Endothelial cell of umbilical vein (primary cell): ENCODE results near the gene SDF4. TPM values are rescaled to one million over a fixed set of nuclear protein-coding genes. Genes with fewer than 3 reads are reported as not detected.

Experiments used
- BruUV-seq: library from RNA; stranded (reverse); fragments of 400-500 nt; replicated peaks from 2 replicates; lab custom pipeline; 2021; lab: Mats Ljungman, UMichigan
- CTCF ChIA-PET: fragments of 300-600, 350-600 bp; sonication (Branson Sonifier 250); formaldehyde crosslinking; loops from one replicate; lab custom pipeline; 2021; ENCODE audit warnings: antibody characterized with exemption, inconsistent platforms; lab: Charles Lee
- POLR2A ChIA-PET: fragments of 300-600, 350-600 bp; sonication (Branson Sonifier 250); formaldehyde crosslinking; loops from one replicate; lab custom pipeline; 2021; ENCODE audit warnings: antibody characterized with exemption, inconsistent platforms; lab: Charles Lee
- DNase-seq: peaks from one replicate; pipeline ENCODE4 v3.0.0-alpha.2; 2011; ENCODE audit warnings: low read depth, low spot score
- FAIRE-seq: peaks from 2 replicates; lab custom pipeline; 2011; peaks lifted over from hg19 to GRCh38; lab: Jason Lieb, UNC
- H2AFZ ChIP-seq: 2 replicates; pipeline ENCODE4 v1.6.0; 2012; ENCODE audit warnings: low read depth, low read length, control low read depth, inconsistent platforms
- H3K27ac ChIP-seq: 2 replicates; pipeline ENCODE4 v1.5.1; 2011; ENCODE audit warnings: low read depth, mild to moderate bottlenecking, control low read depth, low read length, moderate library complexity; ENCODE audit not compliant: insufficient read depth
- H3K27me3 ChIP-seq, 2 experiments: 2 replicates each; pipeline versions ENCODE4 v1.6.0 to v1.6.1; 2011; ENCODE audit warnings: low read length in 2 of 2, mixed read lengths in 1 of 2; ENCODE audit not compliant: control insufficient read depth in 2 of 2, insufficient read depth in 2 of 2
- H3K36me3 ChIP-seq, 2 experiments: 2 replicates in 1 of 2; 3 replicates in 1 of 2; pipeline ENCODE4 v1.5.1; 2011; ENCODE audit warnings: low read length in 2 of 2, mild to moderate bottlenecking in 1 of 2, moderate library complexity in 1 of 2; ENCODE audit not compliant: control insufficient read depth in 2 of 2, insufficient read depth in 2 of 2; ENCODE audit errors: extremely low read depth in 1 of 2
- H3K4me1 ChIP-seq: 3 replicates; pipeline ENCODE4 v1.5.1; 2011; ENCODE audit warnings: mild to moderate bottlenecking, low read length; ENCODE audit not compliant: control insufficient read depth, insufficient read depth; ENCODE audit errors: extremely low read depth
- H3K4me2 ChIP-seq: 2 replicates; pipeline ENCODE4 v1.6.1; 2011; ENCODE audit warnings: low read length, control low read depth, mixed read lengths; ENCODE audit not compliant: insufficient read depth
- H3K4me3 ChIP-seq, 3 experiments: fragments of 200-600 bp in 1 of 3; sonication (generic), shearing (Covaris generic) in 1 of 3; replicated peaks in 1 of 3; 2 replicates each; pipeline ENCODE4 v1.5.1; 2011 to 2016; ENCODE audit warnings: control low read depth in 3 of 3, low read length in 3 of 3, mild to moderate bottlenecking in 2 of 3, inconsistent platforms in 1 of 3, low read depth in 1 of 3, moderate library complexity in 1 of 3; ENCODE audit not compliant: insufficient read depth in 1 of 3
- H3K79me2 ChIP-seq: 2 replicates; pipeline ENCODE4 v1.6.0; 2012; ENCODE audit warnings: low read length, inconsistent platforms; ENCODE audit not compliant: control insufficient read depth, insufficient read depth
- H3K9ac ChIP-seq: replicated peaks from 2 replicates; pipeline ENCODE3; 2011; ENCODE audit warnings: low read length, control low read depth; ENCODE audit not compliant: insufficient read depth; ENCODE audit errors: extremely low read depth
- H3K9me1 ChIP-seq: replicated peaks from 3 replicates; pipeline ENCODE4 v1.6.0; 2011; ENCODE audit warnings: mild to moderate bottlenecking, low read length; ENCODE audit not compliant: control insufficient read depth, insufficient read depth; ENCODE audit errors: extremely low read depth
- H3K9me3 ChIP-seq: replicated peaks from 2 replicates; pipeline ENCODE4 v1.5.1; 2012; ENCODE audit warnings: low read length, inconsistent platforms; ENCODE audit not compliant: control insufficient read depth, insufficient read depth
- H4K20me1 ChIP-seq: replicated peaks from 2 replicates; pipeline ENCODE3; 2011; ENCODE audit warnings: mild to moderate bottlenecking, low read length; ENCODE audit not compliant: control insufficient read depth, insufficient read depth; ENCODE audit errors: extremely low read depth
- CTCF ChIP-seq, 2 donors: IDR thresholded peaks; 1 replicate in 1 of 2; 2 replicates in 1 of 2; pipeline ENCODE4 v1.5.1; 2011; ENCODE audit warnings: low read length in 2 of 2, mild to moderate bottlenecking in 2 of 2, moderate library complexity in 2 of 2, control low read depth in 1 of 2, inconsistent platforms in 1 of 2, low read depth in 1 of 2; ENCODE audit not compliant: insufficient read depth in 1 of 2; ENCODE audit errors: extremely low read depth in 1 of 2
- EZH2 ChIP-seq: IDR thresholded peaks from 2 replicates; pipeline ENCODE4 v1.6.1; 2012; ENCODE audit warnings: borderline replicate concordance, low read depth, mild to moderate bottlenecking, moderate library complexity, low read length, inconsistent platforms; ENCODE audit not compliant: severe bottlenecking
- FOS ChIP-seq: IDR thresholded peaks from 2 replicates; pipeline ENCODE4 v1.6.1; 2011; ENCODE audit warnings: mild to moderate bottlenecking, low read length, moderate library complexity, borderline replicate concordance; ENCODE audit not compliant: insufficient read depth
- GATA2 ChIP-seq: IDR thresholded peaks from 2 replicates; pipeline ENCODE4 v1.7.0; 2011; ENCODE audit warnings: low read depth, mild to moderate bottlenecking, moderate library complexity, mixed read lengths, low read length; ENCODE audit not compliant: insufficient read length, insufficient read depth
- JUN ChIP-seq: IDR thresholded peaks from 2 replicates; pipeline ENCODE4 v1.6.1; 2011; ENCODE audit warnings: borderline replicate concordance, low read depth; ENCODE audit not compliant: insufficient read length, insufficient read depth
- MAX ChIP-seq: IDR thresholded peaks from 2 replicates; pipeline ENCODE4 v1.6.1; 2011; ENCODE audit not compliant: insufficient read depth, insufficient read length
- MYC ChIP-seq: IDR thresholded peaks from one replicate; pipeline ENCODE4 v1.6.1; 2011; ENCODE audit warnings: mild to moderate bottlenecking, low read depth, low read length
- POLR2A ChIP-seq: IDR thresholded peaks from 2 replicates; pipeline ENCODE4 v1.6.1; 2012; ENCODE audit warnings: low read depth, mild to moderate bottlenecking, control low read depth, low read length
- POLR2AphosphoS5 ChIP-seq: IDR thresholded peaks from 2 replicates; pipeline ENCODE4 v1.6.1; 2012; ENCODE audit warnings: low read depth, mild to moderate bottlenecking, control low read depth, low read length, moderate library complexity; ENCODE audit not compliant: insufficient read depth
- dilution Hi-C: fragments of 300-500 bp; cut with MboI; formaldehyde crosslinking; loops from one replicate; pipeline ENCODE4 v1.15.0; 2019; ENCODE audit warnings: low sequenced_read_pairs; ENCODE audit not compliant: extremely low pct_ligation_motif_present
- intact Hi-C: fragments of 100-400 bp; cut with micrococcal nuclease; formaldehyde crosslinking; loops from one replicate; pipeline ENCODE4 v1.10.0; 2022
- polyA plus RNA-seq, 4 experiments: library from polyadenylated mRNA; depleted of rRNA in 3 of 4; stranded (reverse) in 3 of 4; unstranded in 1 of 4; fragments of >200 nt; gene quantifications; 2 replicates each; pipeline versions ENCODE4 v1.2.1 to v1.2.3, GENCODE V29; 2011 to 2012; ENCODE audit warnings: missing spikeins in 1 of 4
- total RNA-seq: library from RNA; stranded (reverse); gene quantifications from 2 replicates; pipeline ENCODE4 v1.2.3, GENCODE V29; 2021

The SDF4 gene
- total and polyA plus RNA-seq, 2 donors (not counting 3 experiments of a cell fraction or from before 2014, with no cell fraction given) = 175 to 185 TPM

- H3K4me1 ChIP-seq = no peaks in the 10 kb centered on the region
- DNase-seq = no peak
- dilution Hi-C loops = no loop called here
- H3K36me3 ChIP-seq = peaks cover 0 to 17% of the 10 kb centered on the region in 2 experiments
- no peaks in the 10 kb centered on the region for H3K27me3 ChIP-seq
- ChIA-PET CTCF (interaction anchor here (4.6 kb wide), 1 partner anchor 131 kb away, joined by 38 read pairs; no protein-coding TSS in a partner anchor), POLR2A (no interaction called here)
- no TSS peak for BruUV-seq
- TF ChIP-seq EZH2 = no peak
- TF ChIP-seq MAX = no peak
- TF ChIP-seq POLR2A = no peak
- TF ChIP-seq GATA2 = no peak
- TF ChIP-seq CTCF (IDR thresholded peaks at IDR 0.05; ENCODE audit: extremely low read depth in 1 of 2, insufficient read depth in 1 of 2, low read depth in 1 of 2, low read length in 2 of 2) = no peak
- no peak for TF ChIP-seq JUN
- no peak for TF ChIP-seq POLR2AphosphoS5
- TF ChIP-seq MYC = no peak
- no peak for TF ChIP-seq FOS
- no peaks in the 10 kb centered on the region for H4K20me1 ChIP-seq
- no peak overlapping the region for H3K27ac ChIP-seq
- H3K4me2 ChIP-seq = no peak overlapping the region
- no peaks in the 10 kb centered on the region for H3K79me2 ChIP-seq
- no peak overlapping the region for H3K9ac ChIP-seq
- no peak overlapping the region for H2AFZ ChIP-seq
- no peaks in the 10 kb centered on the region for H3K9me3 ChIP-seq
- intact Hi-C loops = no loop called here
- H3K9me1 ChIP-seq = no peaks in the 10 kb centered on the region
- H3K4me3 ChIP-seq = no peak overlapping the region
- FAIRE-seq = no peak
These were observed 21.5 kb upstream of the SDF4 start for GRCh38 chr1:1253314-1253713.
